AG09319 (cell line): ENCODE results near the gene DEXI.

Experiments used
- DNase-seq: peaks from one replicate; pipeline ENCODE4 v3.0.0-alpha.2; 2010; ENCODE audit warnings: low read depth; ENCODE audit errors: extremely low read depth
- TF ChIP-seq, protein P1 (sequence below): IDR thresholded peaks from 2 replicates; pipeline ENCODE4 v1.5.1; 2011; ENCODE audit warnings: low read depth, mild to moderate bottlenecking, inconsistent platforms, low read length, moderate library complexity

The DEXI gene

DNA sequence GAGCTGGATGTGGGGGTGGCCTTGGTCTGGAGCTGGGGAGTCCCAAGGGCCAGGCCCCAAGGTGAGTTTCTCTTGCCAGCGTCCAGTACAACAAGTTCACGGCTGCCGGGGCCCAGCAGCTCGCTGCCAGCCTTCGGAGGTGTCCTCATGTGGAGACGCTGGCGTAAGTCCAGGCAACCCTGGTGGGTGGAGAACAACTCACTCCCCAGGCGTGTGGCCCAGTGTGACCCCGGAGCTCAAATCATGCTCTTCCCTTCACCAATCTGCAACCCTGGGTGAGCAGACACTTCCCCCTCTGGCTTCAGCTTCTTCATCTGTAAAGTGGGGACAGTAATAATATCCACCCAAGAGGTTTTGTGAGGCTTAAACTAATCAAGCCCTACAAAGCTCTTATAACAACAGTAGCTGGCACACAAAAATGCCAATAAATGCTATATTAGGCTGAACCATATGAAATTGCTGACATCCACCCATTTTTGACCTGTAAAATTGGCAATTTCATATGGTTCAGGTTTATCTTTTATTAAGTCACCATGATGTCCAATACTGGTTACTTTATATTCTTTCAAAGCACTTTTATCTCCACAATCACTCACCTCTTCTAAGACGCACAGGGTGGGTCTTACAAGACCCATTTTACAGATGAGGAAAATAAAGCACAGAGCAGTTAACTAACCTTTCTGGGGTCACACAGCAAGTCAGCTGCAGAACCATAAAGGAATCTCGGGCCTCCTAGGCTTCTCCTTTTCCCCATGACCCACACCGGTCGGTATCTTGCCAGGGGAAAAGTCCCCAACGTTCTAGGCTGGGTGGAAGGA lies 19.7 kb downstream of the DEXI start:
- DNase-seq, result no peak

DNA sequence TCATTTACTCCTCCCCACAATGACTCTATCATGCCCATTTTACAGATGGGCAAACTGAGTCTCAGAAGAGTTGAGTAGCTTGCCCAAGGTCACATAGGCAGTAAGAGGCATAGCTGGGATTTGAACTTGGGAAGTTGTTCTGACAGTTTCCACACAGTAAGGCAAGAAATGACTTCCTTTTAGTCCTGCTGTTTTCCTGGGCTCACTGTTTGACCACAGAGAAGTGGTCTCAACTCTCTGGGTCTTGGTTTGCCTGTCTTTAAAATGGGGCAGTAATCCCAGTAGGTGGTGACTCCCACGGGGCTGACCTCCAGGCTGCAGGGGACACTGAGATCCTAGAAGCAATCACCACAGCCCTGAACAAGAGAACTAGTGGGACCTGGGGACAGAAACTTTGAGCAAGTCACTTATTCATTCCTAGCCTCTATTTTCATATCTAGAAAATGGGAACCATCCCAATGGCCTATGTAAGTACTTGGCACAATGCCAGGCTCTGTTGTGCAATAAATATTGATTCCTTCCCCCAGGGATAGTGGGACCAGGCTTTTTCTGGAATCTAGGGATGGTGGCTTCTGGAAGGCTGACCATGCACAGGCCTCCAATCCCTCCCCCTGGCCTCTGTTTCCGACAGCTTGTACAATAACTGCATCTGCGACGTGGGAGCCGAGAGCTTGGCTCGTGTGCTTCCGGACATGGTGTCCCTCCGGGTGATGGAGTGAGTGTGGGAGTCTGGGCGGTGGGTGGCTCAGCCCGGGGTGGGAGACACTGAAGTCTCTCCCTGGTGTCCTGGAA lies 20.5 kb downstream of the DEXI start:
- DNase-seq, result no peak
- TF ChIP-seq, protein P1, sequence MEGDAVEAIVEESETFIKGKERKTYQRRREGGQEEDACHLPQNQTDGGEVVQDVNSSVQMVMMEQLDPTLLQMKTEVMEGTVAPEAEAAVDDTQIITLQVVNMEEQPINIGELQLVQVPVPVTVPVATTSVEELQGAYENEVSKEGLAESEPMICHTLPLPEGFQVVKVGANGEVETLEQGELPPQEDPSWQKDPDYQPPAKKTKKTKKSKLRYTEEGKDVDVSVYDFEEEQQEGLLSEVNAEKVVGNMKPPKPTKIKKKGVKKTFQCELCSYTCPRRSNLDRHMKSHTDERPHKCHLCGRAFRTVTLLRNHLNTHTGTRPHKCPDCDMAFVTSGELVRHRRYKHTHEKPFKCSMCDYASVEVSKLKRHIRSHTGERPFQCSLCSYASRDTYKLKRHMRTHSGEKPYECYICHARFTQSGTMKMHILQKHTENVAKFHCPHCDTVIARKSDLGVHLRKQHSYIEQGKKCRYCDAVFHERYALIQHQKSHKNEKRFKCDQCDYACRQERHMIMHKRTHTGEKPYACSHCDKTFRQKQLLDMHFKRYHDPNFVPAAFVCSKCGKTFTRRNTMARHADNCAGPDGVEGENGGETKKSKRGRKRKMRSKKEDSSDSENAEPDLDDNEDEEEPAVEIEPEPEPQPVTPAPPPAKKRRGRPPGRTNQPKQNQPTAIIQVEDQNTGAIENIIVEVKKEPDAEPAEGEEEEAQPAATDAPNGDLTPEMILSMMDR, result no peak

More for the DNA sequence above, 19.7 kb downstream of the DEXI start:
- TF ChIP-seq, protein P1, result no peak

DNA sequence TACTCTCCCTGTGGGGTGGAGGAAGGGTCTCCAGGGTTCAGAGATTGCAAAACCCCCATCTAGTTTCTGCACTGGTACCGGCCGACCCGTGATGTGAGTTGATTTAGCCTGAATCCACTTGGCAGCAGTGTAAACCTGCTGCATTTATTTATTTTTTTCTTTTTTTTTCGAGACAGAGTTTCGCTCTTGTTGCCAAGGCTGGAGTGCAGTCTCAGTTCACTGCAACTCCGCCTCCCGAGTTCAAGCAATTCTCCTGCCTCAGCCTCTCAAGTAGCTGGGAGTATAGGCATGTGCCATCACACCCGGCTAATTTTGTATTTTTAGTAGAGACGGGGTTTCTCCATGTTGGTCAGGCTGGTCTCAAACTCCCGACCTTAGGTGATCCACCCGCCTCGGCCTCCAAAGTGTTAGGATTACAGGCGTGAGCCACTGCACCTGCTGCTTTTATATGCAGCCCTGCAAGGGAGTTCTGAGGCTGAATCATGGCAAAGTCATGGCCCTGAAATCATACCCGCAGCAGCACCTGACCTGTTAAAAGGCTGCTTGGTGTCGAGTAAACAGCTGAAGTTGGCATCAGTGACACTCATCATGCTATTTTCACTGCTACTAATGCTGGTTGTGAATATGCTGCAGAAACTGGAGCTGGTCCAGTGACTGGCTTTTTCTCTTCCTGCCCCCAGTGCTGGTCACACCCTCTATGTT lies 21.4 kb downstream of the DEXI start:
- TF ChIP-seq, protein P1, result no peak
- no peak for DNase-seq

DNA sequence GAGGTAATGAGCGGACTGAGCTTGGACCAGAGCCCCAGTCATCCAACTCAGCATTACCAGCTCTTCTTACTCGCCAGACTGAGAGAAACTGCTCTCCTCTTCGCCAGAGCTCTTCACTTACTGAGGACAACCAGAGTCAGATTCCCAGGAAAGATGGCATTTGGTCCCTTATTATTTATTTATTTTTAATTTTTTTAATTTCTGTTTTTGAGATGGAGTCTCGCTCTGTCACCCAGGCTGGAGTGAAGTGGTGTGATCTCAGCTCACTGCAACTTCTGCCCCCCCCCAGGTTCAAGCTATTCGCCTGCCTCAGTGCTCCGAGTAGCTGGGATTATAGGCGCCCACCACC lies 23.3 kb downstream of the DEXI start:
- TF ChIP-seq, protein P1, result no peak

DNA sequence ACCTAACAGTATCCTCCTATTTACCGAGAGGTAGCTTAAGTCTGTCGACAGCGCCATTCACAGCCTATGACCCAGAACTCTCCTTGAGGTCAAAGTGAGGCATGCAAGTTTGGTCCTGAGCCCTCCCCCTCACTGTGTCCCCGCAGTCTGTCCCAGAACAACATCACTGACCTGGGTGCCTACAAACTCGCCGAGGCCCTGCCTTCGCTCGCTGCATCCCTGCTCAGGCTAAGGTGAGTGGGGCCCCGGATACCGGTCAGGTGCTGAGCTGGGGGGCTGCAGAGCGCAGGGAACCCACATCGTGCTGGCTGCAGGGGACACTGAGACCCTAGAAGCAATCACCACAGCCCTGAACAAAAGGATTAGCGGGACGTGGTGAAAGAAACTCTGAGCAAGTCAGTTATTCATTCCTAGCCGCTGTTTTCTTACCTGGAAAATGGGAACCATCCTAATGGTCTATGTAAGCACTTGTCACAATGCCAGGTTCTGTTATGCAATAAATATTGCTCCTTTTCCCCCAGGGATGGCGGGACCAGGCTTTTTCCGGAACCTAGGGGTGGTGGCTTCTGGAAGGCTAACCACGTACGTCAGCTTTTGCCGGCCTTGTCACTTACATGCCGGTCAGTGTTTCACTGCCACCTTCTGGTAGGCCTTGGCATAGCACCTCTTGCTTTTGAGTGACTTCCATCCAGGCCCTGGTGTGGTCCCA lies 23.8 kb downstream of the DEXI start:
- DNase-seq, result peak; percentile 83
- TF ChIP-seq, protein P1, result no peak; the same call in none of the 2 replicates

More for the DNA sequence above, 23.3 kb downstream of the DEXI start:
- no peak for DNase-seq

DNA sequence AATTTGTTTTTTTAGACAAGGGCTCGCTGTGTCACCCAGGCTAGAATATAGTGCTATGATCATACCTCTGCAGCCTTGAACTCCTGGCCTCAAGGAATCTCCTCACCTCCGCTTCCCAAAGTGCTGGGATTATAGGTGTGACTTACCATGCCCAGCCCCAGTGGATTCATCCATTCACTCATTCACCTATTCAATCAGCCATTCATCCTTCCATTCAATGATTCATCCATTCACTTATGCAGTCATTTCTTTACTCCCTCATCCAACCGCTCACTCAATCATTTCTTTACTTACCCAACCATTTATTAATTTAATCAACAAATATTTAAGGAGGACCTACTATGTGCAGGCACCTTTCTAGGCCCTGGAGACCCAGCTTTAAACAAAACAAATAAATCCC lies 25.7 kb downstream of the DEXI start:
- TF ChIP-seq, protein P1, result no peak
- DNase-seq, result no peak
